ENCODE results near the gene IRAK2.

- TF ChIP-seq POLR2AphosphoS5 (IDR thresholded peaks at IDR 0.05; ENCODE audit: low read depth, low read length) (no peak), POLR2A (IDR thresholded peaks at IDR 0.05; ENCODE audit: low read depth, low read length) (no peak), SPI1 (IDR thresholded peaks at IDR 0.05; ENCODE audit: low read depth, low read length) (no peak), TAF1 (IDR thresholded peaks at IDR 0.05; ENCODE audit: low read depth, low read length) (no peak), POU2F2 (IDR thresholded peaks at IDR 0.05; ENCODE audit: low read depth, low read length) (no peak)
Measured at GRCh38 chr3:10170915-10171478, 6.3 kb downstream of the IRAK2 start.

Data from GM12891 (cell line).